Embryonic facial prominence (tissue), 1 donor: ENCODE results near the gene CHD9.
"Not testable (repeated sequence)": the region's sequence is repeated elsewhere in the genome, so short reads cannot be mapped to it uniquely, and the experiment has no call there.

ENCODE experiments used
- DNase-seq: peaks from one replicate; pipeline ENCODE4 v3.0.0-alpha.2; 2016; ENCODE audit errors: extremely low spot score

The CHD9 gene

GRCh38 chr16:53131363-53132071, 76.7 kb downstream of the CHD9 start:
- no peak for DNase-seq

- DNase-seq: no peak
Measured at GRCh38 chr16:53132406-53132805, 77.6 kb downstream of the CHD9 start.

DNA sequence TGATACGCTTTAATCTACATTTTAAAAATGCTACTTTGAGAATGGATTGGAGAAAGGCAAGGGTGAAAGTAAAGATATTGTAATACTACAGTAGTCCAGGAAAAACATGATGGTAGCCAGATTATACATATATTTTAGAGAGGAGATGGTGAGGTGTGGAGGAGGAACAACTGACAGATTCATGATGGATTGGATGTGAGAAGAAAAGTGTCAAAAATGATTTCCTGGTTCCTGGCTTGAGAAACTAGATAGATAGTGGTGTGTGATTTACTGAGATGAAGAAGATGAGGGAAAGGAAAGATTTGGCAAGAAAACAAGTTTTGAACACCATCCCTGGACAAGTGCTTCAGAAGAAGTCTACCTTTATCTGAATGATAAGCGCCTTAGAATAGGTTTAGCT, 80.5 kb downstream of the CHD9 start:
- DNase-seq: no peak

GRCh38 chr16:53142823-53143568, 88.2 kb downstream of the CHD9 start:
- no peak for DNase-seq

DNA sequence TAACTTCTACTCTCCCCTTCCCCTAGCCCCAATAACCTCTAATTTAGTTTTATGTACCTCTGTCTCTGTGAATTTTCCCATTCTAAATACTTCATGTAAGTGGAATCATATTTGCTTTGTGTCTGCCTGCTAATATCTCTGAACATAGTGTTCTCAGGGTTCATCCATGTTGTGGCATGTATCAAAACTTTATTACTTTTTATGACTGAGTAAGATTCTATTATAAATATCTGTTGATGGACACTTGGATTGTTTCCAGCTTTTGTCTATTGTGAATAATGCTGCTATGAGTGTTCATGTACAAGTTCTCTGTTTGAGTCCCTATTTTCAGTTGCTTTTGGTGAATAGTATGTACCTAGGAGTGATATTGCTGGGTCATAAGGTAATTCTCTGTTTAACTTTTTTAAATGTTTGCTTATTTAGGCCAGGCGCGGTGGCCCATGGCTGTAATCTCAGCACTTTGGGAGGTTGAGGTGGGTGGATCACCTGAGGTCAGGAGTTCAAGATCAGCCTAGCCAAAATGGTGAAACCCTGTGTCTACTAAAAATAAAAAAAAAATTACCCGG, 92.8 kb downstream of the CHD9 start:
- DNase-seq: no peak

DNA sequence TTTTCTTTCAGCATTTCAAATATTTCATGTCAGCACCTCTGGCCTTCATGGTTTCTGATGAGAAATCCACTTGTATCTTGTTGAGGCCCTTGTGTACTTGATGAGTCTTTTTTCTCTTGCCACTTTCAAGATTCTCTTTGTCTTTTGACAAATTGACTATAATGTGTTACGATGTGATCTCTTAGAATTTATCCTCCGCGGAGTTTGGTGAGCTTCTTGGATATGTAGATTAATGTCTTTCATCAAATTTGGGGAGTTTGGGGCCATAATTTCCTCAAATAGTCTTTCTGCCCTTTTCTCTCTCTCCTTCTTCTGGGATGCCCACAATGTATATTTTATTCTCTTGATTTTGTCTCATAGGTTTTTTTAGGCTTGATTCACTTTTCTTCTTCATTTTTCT, 96.0 kb downstream of the CHD9 start:
- no peak for DNase-seq

DNA sequence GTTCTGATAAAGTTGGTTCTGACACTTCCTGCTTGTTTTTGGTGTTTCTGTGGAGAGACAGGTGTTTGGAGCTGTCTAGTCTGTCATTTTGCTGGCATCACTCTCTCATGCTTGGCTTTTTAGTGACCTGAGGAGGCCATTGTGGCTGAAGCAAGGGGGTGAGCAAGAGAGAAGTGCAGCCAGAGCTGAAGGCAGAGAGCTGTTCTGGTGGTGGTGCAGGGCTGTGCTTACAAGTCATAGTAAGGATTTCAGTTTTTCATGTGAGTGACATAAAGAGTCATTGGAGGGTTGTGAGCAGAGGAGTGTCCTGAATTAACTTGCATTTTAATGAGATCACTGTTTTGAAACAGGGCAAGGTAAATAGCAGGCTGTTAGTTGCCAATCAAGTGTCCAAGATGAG, 97.5 kb downstream of the CHD9 start:
- no peak for DNase-seq

DNA sequence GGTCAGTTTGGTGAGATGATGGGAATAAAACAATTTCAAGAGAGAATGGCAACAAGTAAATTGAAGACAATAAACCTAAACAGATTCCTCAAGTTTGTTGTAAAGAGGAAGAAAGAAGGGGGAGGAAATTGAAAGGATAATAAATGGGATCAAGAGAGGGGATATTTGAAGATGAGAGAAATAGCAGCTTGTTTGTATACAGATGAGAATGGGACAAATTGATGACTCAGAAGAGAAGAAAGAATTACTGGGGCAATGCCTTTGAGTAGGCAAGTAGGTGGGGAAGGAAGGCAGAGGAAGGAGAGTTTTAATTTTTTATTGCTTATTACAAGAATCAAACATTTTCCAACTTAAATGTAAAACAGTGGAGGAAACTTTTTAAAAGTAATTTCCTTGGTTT, 98.3 kb downstream of the CHD9 start:
- no peak for DNase-seq

DNA sequence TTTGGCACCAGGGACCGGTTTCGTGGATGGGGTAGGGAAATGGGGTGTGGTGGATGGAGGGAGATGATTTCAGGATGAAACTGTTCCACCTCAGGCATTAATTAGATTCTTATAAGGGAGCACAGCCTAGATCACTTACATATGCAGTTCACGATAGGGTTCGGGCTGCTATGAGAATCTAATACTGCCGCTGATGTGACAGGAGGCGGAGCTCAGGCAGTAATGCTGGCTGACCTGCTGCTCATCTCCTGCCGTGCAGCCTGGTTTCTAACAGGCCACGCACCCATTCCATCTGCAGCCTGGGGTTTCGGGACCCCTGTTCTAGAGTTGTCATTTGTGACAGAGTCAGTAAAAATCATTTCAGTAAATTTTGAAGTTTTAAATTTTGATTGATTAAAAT, 99.7 kb downstream of the CHD9 start:
- DNase-seq: no peak

GRCh38 chr16:53156516-53156915, 101.7 kb downstream of the CHD9 start:
- no peak for DNase-seq

GRCh38 chr16:53159781-53160436, 105.1 kb downstream of the CHD9 start:
- DNase-seq: no peak

DNA sequence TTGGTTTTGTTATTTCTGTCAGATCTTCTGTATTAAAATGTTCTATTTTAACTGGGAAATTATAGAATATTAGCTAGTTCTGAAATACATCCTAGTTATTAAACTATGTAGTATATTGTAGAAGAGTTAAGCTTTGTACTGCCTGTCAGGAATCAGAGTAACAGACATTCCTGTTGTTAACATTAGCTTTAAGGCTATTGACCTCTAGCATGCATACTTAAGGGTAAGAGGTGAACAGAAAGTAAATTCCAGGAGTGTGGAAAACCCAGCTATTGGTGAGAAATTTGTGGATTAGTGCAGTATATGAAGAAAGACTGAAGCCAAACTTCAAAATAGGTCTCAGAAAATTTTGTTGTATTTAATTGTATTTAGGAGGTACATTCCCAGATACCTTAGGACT, 111.3 kb downstream of the CHD9 start:
- DNase-seq: no peak

DNA sequence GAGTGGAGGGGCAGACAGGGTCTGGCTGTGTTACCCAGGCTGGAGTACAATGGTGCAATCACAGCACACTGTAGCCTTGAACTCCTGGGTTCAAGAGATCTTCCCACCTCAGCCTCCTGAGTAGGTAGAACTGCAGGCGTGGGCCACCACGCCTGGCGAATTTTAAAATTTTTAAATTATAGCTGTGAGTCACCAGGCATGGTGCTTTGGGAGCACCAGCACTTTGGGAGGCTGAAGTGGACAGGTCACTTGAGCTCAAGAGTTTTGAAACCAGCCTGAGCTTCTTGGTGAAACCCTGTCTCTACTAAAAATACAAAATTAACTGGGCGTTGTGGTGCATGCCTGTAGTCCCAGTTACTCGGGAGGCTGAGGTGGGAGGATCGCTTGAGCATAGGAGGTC, 114.0 kb downstream of the CHD9 start:
- no peak for DNase-seq

GRCh38 chr16:53172517-53172916, 117.7 kb downstream of the CHD9 start:
- DNase-seq: no peak

DNA sequence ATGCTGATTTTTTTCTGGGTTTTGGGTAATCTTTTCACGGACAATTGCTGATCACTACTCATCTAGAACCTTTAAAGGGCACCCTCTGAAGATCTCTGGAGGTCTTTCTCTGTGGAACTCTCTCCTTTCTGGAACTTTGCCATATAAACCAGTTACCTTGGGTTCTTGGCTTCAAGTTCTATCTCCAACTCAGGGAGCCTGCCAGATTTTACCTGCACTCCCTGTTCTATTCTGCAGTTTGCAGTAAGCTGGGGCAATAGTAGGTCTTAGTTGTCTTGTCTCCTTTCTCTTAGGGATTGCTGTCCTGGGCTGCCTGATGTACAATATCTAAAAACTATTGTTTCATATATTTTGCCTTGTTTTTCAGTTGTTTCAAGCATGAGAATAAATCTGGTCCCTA, 120.3 kb downstream of the CHD9 start:
- no peak for DNase-seq

- DNase-seq: no peak
Measured at GRCh38 chr16:53176434-53176833, 121.6 kb downstream of the CHD9 start.

GRCh38 chr16:53183442-53183841, 128.7 kb downstream of the CHD9 start:
- no peak for DNase-seq

GRCh38 chr16:53185741-53186140, 130.9 kb downstream of the CHD9 start:
- not testable (repeated sequence) for DNase-seq

DNA sequence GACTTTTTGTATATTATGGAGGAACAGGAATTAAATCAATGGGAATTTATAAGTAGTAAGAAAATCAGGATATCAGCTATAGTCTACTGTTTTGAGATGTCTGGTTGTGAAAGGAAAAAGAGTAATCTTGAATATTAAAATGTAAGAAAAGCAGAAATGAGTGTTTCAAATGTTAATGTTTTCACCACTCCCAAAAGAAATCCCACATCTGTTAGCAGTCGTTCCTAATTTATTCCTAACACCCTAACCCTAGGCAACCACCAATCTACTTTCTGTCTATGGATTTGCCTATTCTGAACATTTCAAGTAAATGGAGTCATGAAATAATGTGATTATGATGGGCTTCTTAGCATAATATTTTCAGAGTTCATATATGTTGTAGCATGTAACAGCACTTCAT, 133.0 kb downstream of the CHD9 start:
- DNase-seq: no peak

DNA sequence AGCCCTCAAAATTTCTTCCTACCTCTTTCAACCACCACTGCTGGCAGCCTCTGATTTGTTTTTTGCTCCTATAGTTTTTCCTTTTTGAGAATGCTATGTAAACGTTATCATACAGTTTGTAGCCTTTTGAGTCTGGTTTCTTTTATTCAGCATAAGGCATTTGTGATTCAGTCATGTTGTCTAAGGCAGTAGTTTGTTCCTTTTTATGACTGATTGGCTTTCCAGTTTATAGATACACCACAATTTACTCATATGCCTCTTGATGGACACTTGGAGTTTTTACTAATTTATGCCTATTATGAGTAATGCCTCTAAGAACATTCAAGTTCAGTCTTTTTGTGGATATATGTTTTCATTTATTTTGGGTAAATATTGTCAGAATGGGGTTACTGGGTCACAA, 136.6 kb downstream of the CHD9 start:
- DNase-seq: no peak

- DNase-seq: no peak
Measured at GRCh38 chr16:53198933-53199332, 144.1 kb downstream of the CHD9 start.

DNA sequence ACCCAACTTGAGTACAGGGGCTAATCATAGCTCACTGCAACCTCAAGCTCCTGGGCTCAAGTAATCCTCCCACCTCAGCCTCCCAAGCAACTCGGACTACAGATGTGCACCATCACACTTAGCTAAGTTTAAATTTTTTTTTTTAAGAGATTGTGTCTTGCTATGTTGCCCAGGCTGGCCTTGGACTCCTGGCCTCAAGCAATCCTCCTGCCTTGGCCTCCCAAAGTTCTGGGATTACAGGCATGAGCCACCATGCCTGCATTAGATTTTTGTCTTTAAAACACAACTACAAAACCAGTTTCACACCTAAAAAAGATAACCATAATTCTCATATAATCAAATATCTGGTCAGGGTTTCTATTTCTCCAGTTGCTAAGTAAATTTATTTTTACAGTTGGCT, 147.1 kb downstream of the CHD9 start:
- no peak for DNase-seq

DNA sequence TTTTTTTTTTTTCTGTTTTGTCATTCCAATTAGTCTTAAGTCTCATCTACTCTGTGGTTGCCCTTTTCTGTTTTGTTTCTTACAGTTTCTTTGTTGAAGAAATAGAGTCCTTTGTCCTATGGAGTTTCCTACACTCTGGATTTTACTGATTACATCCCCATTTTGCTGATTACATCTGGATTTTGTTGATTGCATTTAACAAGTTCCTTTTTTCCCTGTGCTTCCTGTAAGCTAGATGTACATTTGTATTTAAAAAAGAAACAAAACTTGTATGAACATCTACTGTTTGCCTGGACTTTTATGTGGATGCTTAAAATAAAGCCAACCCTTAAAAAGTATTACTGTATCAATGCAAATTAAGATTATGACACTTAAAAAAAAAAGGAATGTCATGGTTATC, 147.6 kb downstream of the CHD9 start:
- DNase-seq: no peak
